Natural killer cell (primary cell): ENCODE results near the gene GSK3A. TPM values are rescaled to one million over a fixed set of nuclear protein-coding genes. Genes with fewer than 3 reads are reported as not detected.

ENCODE experiments used
- ATAC-seq, 3 donors: fragments of 150-1000 bp in 2 of 3; fragments of 200-7000 bp in 1 of 3; cut with Tn5 transposase; 1 replicate in 1 of 3; 2 replicates in 2 of 3; pipeline ENCODE4 v1.10.0; 2021; ENCODE audit warnings: mild to moderate bottlenecking in 2 of 3, moderate library complexity in 2 of 3
- DNase-seq, 2 donors: peaks; one replicate each; pipeline versions ENCODE4 v3.0.0 to v3.0.0-alpha.2; 2013 to 2021; ENCODE audit warnings: mixed read lengths in 1 of 2
- H3K27ac ChIP-seq: one replicate; pipeline ENCODE4 v1.5.1; 2013; ENCODE audit warnings: mild to moderate bottlenecking, low read length
- H3K27me3 ChIP-seq: one replicate; pipeline ENCODE4 v1.6.1; 2013; ENCODE audit warnings: low read length; ENCODE audit not compliant: control insufficient read depth, insufficient read depth
- H3K36me3 ChIP-seq: one replicate; pipeline ENCODE4 v1.6.1; 2013; ENCODE audit warnings: low read length; ENCODE audit not compliant: control insufficient read depth, insufficient read depth
- H3K4me1 ChIP-seq: one replicate; pipeline ENCODE4 v1.6.1; 2013; ENCODE audit warnings: low read length; ENCODE audit not compliant: control insufficient read depth, insufficient read depth
- H3K4me3 ChIP-seq: one replicate; pipeline ENCODE4 v1.5.1; 2013; ENCODE audit warnings: low read length
- H3K9me3 ChIP-seq: one replicate; pipeline ENCODE4 v1.6.1; 2013; ENCODE audit warnings: low read length; ENCODE audit not compliant: control insufficient read depth, insufficient read depth
- H3K27ac Mint-ChIP-seq, 2 donors: one replicate each; pipeline ENCODE4 v1.8.0; 2022; ENCODE audit warnings: mild to moderate bottlenecking in 2 of 2, mixed read lengths in 2 of 2, moderate library complexity in 1 of 2
- H3K27me3 Mint-ChIP-seq, 2 donors: one replicate each; pipeline ENCODE4 v1.8.0; 2022; ENCODE audit warnings: low read depth in 2 of 2, mixed read lengths in 2 of 2
- H3K36me3 Mint-ChIP-seq: one replicate; pipeline ENCODE4 v1.8.0; 2022; ENCODE audit warnings: mixed read lengths
- H3K4me1 Mint-ChIP-seq, 2 donors: one replicate each; pipeline ENCODE4 v1.8.0; 2022; ENCODE audit warnings: mixed read lengths in 2 of 2
- H3K4me3 Mint-ChIP-seq: one replicate; pipeline ENCODE4 v1.8.0; 2022; ENCODE audit warnings: mild to moderate bottlenecking, moderate library complexity, mixed read lengths
- H3K9me3 Mint-ChIP-seq, 2 donors: one replicate each; pipeline ENCODE4 v1.8.0; 2022; ENCODE audit warnings: mixed read lengths in 2 of 2
- CTCF ChIP-seq: fragments of 200-600 bp; IDR thresholded peaks from one replicate; pipeline ENCODE4 v1.8.0; 2022; ENCODE audit warnings: antibody characterized with exemption
- WGBS: methylation state at CpG from one replicate; pipeline ENCODE4 v1.1.7; 2013; ENCODE audit warnings: missing lambda C conversion rate; ENCODE audit not compliant: insufficient coverage; 5-methylcytosine and 5-hydroxymethylcytosine counted together
- intact Hi-C: fragments of 100-400 bp; cut with micrococcal nuclease; formaldehyde crosslinking; loops from one replicate; pipeline ENCODE4 v1.14.2; 2022
- total RNA-seq, 4 donors: library from RNA; stranded (reverse); fragments of 120-200 nt in 1 of 4; gene quantifications; one replicate each; pipeline versions ENCODE4 v1.2.3 to v1.2.4, GENCODE V29; 2013 to 2022

Gene GSK3A
- total RNA-seq, 3 donors from 2014 or later (not counting 1 experiment from before 2014, with no cell fraction given), result 42.5 to 52.1 (median 44.1) TPM

GRCh38 chr19:42272989-42273406 lies 30.6 kb upstream of the GSK3A start:
- Histone ChIP-seq H3K4me3 (no peak overlapping the region), H3K4me1 (peaks cover 41% of the 10 kb centered on the region), H3K27me3 (no peaks in the 10 kb centered on the region), H3K27ac (no peak overlapping the region), H3K9me3 (no peaks in the 10 kb centered on the region), H3K36me3 (peaks cover 32% of the 10 kb centered on the region)
- no peak for DNase-seq
- ATAC-seq, result no peak
- WGBS, result 98% methylated on average over 23 of the region's 23 CpGs
- Mint-ChIP-seq H3K27ac (no peak overlapping the region), H3K4me1 (peaks cover 16 to 19% of the 10 kb centered on the region in 2 donors), H3K4me3 (no peak overlapping the region), H3K36me3 (no peaks in the 10 kb centered on the region), H3K27me3 (no peaks in the 10 kb centered on the region), H3K9me3 (no peaks in the 10 kb centered on the region)
- TF ChIP-seq CTCF, result no peak
- intact Hi-C loops, result no loop called here

GRCh38 chr19:42272535-42272897 lies 30.1 kb upstream of the GSK3A start:
- no peak overlapping the region for H3K27ac ChIP-seq
- H3K9me3 ChIP-seq, result no peaks in the 10 kb centered on the region
- H3K27me3 ChIP-seq, result no peaks in the 10 kb centered on the region
- H3K36me3 ChIP-seq, result peaks cover 32% of the 10 kb centered on the region
- intact Hi-C loops, result no loop called here
- no peaks in the 10 kb centered on the region for H3K27me3 Mint-ChIP-seq
- H3K4me1 ChIP-seq, result peaks cover 45% of the 10 kb centered on the region
- TF ChIP-seq CTCF, result no peak
- no peak overlapping the region for H3K4me3 Mint-ChIP-seq
- ATAC-seq (no peak), DNase-seq (peak in 1 of 2 donors; percentile 15)
- 88% methylated on average over 9 of the region's 9 CpGs for WGBS
- H3K4me3 ChIP-seq, result no peak overlapping the region
- H3K27ac Mint-ChIP-seq, result no peak overlapping the region
- H3K36me3 Mint-ChIP-seq, result no peaks in the 10 kb centered on the region
- H3K4me1 Mint-ChIP-seq, result peaks cover 16 to 19% of the 10 kb centered on the region in 2 donors
- H3K9me3 Mint-ChIP-seq, result no peaks in the 10 kb centered on the region

- peaks cover 45% of the 10 kb centered on the region for H3K4me1 ChIP-seq
Observed at GRCh38 chr19:42271861-42272534, 29.6 kb upstream of the GSK3A start.

More at GRCh38 chr19:42271861-42272534, 29.6 kb upstream of the GSK3A start:
- Histone ChIP-seq H3K27ac (no peak overlapping the region), H3K4me3 (no peak overlapping the region), H3K9me3 (no peaks in the 10 kb centered on the region), H3K27me3 (no peaks in the 10 kb centered on the region), H3K36me3 (peaks cover 32% of the 10 kb centered on the region)
- intact Hi-C loops, result no loop called here
- Mint-ChIP-seq H3K27me3 (no peaks in the 10 kb centered on the region), H3K27ac (no peak overlapping the region), H3K4me3 (no peak overlapping the region), H3K9me3 (no peaks in the 10 kb centered on the region), H3K4me1 (peaks cover 16 to 19% of the 10 kb centered on the region in 2 donors), H3K36me3 (no peaks in the 10 kb centered on the region)
- ATAC-seq (no peak), DNase-seq (peak in 1 of 2 donors; percentile 15)
- TF ChIP-seq CTCF, result no peak
- 86% methylated on average over 35 of the region's 35 CpGs for WGBS
